Smooth muscle cell of the brain vasculature (primary cell): ENCODE measurements around the gene CRHR1.

Source experiments
- DNase-seq: peaks from one replicate; pipeline ENCODE4 v3.0.0-alpha.2; 2012; ENCODE audit warnings: low read depth, low spot score

The CRHR1 gene

DNA sequence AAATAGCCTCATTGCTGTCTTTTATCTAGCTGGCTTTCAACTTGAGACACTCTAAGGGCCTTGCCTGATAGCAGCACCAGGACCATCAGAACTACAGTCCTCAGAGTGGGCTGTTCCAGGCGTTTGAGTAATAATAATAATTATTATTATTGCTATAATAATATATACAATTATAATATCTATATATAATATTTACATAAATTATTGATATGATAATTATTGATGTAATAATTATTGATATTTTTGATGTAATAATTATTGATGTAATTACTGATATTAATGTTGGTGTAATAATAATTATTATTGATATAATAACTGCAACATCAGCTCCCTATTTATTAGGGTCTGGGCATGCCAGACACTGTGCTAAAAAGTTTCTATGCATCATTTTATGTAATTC lies 25.6 kb upstream of the CRHR1 start:
- no peak for DNase-seq

DNA sequence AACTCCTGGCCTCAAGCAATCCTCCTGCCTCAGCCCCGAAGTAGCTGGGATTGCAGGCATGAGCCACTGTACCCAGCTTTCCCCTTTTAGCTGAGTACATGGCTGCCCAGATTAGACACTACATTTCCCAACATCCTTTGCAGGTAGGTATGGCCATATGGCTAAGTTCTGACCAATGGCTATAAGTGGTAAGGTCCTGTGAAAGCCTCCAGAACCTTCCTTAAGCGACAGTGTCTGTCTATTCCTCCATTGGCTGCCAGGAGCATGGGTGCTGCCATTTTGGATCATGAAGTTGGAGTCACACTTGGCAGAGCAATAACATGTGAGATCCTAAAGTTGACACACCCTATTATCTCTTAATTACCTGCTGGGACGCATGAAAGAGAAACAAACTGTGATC lies 24.4 kb upstream of the CRHR1 start:
- no peak for DNase-seq

DNA sequence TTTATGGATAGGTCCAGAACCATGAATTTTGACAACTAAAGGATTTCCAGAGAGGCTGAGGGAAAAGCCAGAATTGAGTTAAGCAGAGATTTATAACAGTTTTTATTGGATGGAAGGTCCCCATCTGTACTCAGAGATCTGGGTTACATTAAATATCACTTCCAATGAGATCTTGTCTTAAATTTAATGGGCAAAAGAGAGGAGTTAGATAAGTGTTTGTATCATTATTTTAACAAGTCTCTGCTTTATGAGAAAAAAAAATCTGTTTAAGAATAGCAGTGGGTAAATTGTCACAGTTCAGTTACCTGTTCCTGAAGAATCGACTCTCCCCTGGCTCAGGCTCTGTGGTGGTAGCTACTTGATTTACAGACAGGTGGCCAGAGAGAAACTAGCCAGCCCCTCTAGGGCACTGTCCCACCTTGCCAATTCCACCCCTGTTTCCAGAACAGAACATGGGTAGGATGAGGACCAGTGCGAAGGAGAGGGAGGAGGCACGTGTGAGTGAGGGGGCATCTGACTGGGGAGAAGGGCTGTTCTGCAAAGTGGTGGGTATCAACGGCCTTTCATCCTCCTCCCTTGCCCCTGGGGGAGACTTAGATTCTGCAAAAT lies 22.1 kb upstream of the CRHR1 start:
- no peak for DNase-seq

DNA sequence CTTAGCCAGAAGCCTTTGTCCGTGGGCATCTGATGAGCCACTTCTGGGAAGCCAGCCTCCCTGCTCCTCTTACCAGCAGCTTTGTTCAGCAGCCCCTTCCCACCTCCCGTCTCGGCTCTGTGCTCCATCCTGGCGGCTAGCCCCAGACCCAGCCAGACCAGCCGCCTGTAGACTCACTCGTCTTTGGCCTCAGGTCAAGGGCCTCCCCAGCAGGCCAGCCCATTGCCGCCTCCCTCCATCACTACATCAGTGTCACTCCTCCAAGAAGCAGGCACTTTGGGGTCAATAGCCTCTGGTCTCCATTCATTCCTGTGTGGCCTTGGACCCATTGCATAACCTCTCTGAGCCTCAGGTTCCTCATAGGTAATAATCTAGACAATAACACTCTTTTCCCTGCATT lies 20.9 kb upstream of the CRHR1 start:
- DNase-seq, result no peak

DNA sequence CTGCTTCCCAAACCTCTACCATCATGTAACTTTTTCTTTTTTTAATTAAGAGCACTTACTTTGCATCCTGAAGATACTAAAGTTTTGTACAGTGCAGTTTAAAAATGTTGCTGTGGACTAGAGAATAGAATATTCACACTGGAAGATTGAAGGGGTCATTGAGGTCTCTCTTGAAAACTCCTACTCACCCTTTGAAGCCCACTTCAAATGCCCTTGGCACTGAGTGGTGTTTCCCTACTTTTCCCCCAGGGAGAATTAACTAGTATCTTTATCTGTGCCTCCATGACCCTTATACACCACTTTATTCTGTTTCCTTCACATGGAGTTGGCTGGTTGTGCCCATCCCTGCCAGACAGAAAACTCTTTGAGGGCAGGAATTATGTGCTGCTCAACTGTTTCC lies 19.6 kb upstream of the CRHR1 start:
- no peak for DNase-seq

DNA sequence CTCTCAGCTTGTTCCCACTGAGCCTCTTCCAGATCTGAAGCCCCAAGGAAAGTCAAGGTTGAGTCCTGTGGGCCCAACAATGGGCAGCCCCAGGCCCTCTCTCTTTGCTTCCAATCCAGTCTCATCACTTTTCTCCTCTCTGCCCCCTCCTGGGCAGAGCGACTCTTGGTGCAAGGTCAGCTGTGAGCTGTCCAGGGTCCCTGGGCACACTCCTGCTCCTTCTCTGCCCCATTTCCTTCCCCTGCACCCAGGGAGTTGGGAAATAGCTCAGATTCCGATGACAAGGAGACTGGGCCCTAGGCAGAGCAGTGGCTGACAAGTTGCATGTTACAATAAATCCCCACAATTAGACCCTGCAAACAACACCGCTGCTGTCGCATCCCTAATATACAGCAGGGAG lies 16.1 kb upstream of the CRHR1 start:
- no peak for DNase-seq

DNA sequence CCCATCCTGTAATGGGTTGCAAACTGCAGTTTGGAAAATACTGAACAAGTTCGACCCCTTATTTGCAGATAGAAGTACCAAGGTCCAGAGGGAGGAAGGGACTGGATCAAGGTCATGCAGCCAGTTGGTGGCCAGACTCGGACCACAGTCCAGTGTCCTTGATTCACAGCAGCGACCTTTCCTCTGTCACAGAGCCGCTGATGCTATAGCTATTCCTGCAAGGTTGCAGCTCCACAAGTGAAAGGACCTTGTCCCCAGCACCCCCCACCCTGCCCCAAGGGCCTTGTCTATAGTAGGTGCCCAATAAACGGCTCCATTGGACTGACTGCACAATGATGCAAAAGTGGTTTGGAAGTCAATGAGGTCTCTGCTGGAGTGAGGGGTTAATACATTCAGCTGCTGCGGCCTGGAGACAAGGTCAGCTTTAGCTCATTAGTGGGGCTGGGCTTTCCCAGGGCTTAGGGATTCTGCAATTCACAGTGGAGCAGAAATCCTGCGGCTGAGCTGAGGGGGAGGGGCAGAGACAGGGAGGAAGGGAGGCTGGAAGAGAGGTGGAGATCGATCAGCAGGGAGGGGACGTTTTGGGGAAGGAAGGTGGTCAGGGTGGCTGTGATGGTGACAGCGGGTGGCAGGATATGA lies 13.4 kb upstream of the CRHR1 start:
- no peak for DNase-seq

DNA sequence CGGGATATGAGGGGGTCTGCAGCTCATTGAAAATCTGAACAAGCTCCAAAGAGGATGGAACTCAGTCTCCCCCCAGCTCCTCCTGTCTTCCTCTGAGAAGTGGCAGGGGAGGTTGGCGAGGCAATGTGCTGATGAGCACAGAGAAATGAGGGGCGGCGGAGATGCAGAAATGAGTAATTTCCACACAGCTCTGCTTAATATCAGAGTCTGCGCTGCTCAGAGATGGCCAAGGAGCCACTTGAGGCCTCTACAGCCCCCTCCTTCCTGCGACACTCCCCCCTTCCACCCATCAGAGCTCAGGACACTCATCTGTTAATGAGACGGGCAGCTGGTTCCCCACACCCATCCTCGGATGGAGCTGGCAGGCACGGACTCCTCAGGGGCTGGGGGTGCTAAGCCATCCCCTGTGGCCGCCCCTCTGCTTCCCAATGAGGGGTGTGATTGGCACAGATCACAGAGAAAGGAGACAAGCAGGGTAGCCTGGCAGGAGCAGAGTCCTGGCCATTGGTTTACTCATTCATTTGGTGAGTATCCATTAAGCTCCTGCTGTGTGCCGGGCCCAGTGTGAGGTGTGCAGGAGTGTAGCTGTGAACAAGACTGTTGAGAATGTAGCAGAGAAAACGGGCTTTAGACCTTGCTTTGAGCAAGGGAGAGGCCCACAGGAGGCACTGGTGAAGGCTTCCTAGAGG lies 12.7 kb upstream of the CRHR1 start:
- DNase-seq, result no peak

DNA sequence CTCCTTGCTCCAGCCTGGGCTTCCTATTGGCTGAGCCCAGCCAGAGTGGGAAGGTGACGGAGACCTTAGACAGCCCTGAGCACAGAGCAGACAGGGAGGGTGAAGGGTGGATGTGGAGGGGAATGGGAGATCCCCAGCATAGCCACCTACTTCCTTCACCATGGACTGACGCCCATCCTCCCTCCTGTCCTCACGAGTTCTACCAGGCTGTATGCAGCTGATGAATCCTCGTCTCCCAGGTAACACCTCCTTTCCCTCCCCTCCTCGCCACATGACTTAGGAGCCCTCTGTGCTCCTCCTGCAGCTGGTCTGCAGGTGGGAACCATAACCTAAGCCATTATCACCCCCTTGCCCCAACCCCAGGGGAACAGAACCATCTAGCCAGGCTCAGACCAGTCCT lies 9.0 kb upstream of the CRHR1 start:
- DNase-seq, result no peak

DNA sequence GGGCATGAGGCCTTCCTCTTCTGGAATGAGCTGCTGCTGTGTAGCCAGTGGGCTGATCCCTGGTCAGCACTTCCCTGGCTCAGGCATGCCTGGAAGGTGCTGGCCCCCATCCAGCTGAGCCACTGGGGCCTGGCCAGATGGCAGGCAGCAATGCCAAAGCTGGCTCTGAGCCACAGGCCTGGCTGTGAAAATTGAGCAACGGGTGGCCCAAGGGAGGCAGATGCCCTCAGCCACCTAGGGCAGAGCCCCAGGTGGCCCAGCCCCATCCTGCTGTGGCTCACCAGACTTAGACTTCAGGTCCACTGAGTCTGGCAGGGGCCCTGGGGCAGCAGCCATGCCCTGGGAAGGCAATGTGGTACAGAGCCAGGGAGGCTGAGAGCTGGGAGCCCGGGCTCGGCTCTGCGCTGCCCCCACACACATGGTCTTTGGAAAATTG lies 8.5 kb upstream of the CRHR1 start:
- no peak for DNase-seq

DNA sequence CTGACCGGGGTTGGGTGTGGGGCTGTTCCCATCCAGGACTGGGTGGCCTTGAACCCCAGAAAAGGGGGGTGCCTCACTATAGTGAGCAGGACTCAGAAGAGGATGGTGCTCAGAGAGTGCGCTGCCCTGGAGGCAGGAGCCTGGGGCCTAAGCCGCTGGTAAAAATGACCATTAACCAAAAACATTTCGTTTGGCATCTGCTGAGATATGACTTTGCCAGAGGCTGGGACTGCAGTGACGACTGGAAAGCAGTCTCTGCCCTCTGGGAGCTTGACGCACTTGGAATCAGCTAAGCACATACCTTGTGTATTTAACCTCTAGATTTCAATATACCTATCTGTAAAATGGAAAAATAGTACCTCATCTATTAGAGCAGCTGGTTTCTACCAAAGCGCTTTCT lies 7.2 kb upstream of the CRHR1 start:
- DNase-seq, result no peak

DNA sequence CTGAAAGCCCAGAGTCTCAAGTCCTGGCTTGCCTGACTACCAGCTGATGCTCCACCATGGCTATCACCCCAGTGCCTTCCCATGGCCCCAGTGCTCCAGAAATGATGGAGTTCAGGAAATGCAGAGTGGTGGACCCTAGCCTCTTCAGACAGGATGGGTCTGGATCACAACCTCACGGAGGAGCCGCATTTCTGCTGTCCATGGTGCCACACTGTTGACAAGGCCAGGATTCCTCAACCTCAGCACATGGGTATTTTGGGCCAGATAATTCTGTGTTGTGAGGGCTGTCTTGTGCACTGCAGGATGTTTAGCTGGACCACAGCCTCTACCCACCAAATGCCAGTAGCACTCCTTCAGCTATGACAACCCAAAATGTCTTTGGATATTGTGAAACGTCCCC lies 6.7 kb upstream of the CRHR1 start:
- no peak for DNase-seq

DNA sequence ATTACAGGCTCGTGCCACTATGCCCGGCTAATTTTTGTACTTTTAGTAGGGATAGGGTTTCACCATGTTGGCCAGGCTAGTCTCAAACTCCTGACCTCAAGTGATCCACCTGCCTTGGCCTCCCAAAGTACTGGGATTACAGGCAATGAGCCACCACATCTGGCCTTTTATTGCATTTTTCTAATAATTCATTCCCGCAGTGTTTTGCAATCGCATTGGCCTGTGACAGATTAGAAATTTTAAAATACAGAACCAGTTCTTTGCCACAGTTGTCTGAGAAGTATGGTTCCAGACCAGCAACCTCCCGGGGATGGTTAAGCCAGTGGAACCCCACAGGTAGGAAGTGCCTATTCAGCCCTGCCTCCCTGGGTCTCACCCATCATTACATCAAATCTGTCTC lies 3.2 kb upstream of the CRHR1 start:
- DNase-seq, result no peak

DNA sequence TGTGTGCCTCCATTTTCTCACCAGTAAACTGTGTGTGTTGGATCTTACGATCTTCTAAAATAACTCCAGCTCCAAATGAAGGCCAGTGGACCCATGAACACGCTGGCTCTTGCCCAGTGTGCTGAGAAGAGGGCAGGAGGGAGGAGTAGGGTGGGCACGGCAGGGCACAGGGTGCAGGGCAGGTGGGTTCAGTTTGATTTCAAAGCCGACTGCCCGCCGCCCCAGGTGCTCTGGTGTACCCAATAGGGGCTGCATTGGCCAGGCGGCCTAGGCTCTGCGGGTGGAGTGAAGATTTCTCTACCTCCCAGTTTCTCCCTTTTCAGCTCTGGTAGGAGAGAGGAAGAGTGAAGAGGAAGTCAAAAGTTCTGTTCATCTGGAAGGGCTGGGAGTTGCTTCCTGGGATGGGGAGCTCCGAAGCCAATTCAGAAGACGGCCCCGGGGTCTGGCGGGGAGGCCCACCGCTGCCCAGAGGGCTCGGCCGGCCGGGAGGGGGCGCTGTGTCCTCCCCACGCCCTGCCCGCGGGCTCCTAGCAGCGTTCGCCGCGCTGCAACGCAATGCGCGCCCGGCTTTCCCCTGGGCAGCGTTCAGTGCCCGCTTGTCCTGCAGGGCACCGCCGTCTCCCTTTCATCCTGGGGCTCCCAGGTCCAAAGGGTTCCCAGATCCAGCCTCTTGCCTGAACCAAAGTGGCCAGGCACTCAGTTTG lies 1.1 kb upstream of the CRHR1 start:
- DNase-seq, result no peak

DNA sequence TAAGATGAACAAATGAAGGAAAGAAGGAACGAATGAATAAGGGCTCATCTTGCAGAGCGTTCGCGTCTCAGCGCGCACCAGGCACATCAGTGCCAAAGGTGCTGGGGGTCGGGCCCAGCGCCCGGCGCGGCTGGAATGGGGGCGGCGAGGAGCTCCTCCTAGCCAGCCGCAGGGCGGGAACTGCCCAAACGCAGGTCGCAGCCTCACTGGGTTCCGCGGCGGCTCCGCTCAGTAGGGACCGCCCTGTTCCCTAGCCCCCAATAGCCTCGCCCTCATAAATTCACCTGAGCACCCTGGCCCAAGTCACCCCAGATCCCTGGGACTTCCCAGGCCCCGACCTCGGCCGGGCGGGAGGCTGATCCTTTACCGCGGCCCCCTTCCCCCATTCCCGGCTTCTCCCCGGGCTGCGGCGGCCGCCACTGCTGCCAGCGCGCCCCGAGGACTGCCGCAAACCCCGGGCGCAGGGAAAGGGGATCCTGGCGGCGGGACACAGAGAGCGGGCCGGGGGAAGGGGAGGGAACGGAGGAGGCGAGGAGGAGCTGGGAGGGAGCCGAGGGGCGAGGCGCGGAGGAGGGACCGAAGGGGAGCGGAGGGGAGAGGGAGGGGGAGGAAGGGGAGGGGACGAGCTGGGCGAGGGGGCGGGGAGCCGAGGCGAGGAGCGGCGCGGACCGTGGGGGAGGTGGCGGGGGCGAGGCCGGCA lies 377 bp upstream of the CRHR1 start:
- no peak for DNase-seq

DNA sequence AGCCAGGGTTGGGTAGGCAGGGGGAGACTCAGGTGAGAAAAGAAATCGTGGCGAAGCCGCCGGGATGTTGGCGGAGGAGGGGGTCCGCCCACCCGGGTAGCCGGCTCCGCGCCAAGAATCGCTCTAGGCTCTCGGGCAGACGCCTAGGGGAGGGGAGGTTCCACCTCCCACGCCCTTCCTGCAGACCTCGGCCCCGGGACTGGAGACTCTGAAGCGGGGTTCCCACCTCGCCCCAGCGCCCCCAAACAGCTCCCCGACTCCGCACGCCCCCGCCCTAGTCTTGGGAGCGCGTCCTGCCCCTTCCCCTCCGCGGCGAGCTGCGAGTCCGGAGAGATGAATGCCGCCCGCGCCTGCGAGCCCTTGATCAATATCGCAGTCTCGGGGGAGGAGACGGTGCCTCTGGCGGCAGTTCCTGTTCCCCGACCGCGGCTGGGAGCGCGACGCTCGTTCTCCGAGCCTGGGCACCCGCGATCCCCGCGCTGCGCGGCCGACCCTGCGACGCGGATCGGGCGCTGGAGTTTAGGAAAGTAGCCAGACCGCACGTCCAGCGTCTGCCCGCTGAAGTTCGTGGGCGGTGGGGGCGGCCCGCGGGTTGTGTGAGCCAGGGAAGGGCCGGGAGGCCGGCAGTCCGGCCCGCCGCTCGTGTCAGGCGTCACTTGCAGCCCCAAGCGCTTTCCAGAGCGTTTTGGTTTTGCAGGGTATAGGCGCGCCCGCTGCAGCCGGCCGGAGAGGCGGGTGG lies 790 bp downstream of the CRHR1 start:
- DNase-seq, result no peak

DNA sequence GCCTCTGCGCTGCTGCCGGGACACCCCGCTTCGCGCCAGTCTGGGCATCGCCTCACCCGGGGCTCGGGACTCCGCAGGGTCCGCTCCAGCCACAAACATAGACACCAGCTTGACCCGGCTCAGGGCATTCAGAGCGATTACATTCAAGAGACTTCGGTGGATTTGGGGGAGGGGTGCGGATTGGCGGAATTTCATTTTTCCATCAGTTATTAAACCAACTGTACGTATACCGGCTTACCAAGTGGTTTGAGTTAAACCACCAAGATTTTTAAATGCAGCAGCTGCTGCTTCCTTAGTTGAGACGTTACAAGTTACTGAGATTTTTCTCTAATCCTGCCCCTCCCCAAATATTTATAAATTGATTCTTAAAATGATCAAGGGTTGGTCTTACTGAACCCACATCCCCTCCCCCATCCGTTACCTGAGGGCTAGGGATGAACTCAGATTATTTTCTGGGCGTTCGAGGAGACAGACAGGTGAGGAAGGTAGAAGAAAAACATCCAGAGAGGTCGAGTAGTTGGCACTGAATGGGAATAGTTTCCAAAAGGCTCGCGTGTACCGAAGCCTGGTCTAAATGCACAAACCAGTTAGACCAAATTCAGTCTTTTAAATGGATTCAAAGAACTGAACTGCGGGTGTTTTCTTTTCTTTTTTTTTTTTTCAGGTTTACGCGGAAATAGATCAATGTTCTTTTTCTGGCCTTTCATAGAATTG lies 1.5 kb downstream of the CRHR1 start:
- DNase-seq, result no peak

DNA sequence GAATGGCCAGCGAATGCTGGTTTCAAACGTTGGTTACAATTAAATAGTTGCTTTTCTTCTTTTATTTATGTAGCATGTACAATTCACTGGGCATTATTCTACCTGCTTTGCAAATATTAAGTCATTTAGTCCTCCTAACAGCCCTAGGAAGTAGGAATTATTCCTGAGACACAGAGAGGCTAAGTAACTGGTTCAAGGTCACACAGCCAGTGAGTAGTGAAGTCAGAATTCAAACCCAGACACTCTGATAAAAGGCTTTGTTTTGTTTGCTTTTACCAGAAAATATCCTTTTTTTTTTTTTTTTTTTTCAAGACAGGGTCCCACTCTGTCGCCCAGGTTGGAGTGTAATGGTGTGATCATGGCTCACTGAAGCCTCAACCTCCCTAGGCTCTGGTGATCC lies 2.2 kb downstream of the CRHR1 start:
- no peak for DNase-seq

DNA sequence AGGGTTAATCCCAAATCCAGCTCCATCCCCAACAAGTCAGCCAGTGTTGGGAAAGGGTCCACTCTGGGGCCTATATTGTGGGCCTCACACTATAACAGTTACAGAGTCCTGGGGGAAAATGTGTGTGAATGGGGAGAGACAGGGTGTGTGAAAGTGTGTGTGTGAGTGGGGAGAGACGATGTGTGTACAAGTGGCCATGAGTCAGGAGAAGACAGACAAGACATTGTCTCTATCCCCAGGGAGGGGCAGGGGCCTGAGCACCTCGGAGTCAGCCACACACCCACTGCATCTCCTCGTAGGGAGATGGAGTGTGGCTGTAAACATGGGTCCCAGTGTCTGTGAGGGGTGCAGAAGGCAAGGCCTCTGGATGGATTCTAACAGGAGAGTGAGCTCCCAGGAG lies 2.9 kb downstream of the CRHR1 start:
- DNase-seq, result no peak

DNA sequence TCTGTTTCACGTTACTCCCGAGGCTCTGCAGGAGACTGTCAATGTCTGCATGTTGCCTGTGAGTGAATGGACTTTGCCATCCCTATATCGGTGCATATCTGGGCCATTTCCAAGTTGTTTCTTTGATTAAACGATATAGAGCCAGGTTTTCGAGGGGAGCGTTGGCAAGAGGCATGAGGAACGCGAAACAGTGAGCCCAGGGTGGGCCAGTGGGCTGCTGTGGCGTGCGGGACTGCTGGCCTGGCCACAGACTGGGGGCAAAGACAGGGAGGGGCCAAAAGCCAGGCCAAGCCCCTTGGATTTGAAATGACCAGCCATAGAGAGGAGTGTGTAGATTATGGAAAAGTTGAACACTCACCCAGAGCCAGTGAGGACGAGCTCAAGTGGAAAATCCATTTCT lies 3.5 kb downstream of the CRHR1 start:
- DNase-seq, result no peak

DNA sequence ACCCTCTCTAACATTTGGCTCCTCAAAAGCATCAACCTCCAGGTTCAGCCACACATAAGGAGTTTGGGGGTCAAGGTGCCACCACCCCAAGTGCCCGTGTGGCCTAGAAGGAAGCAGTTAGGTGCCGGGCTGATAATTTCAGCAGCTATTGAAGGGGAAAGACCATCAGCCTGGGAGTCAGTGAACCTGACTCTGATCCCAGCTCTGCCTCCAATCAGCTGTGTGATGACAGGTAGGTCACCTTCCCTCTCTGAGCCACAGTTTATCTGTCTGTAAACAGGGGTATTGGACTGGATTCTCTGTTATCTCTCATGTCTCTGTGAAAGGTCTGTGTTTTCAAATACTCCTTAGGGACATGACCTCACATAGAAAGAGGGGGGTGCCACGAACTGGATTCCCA lies 3.9 kb downstream of the CRHR1 start:
- no peak for DNase-seq
